Endothelial cell of umbilical vein (primary cell): ENCODE data around the gene BRI3.

Experiments used
- EZH2 ChIP-seq: IDR thresholded peaks from 2 replicates; pipeline ENCODE4 v1.6.1; 2012; ENCODE audit warnings: borderline replicate concordance, low read depth, mild to moderate bottlenecking, moderate library complexity, low read length, inconsistent platforms; ENCODE audit not compliant: severe bottlenecking
- JUN ChIP-seq: IDR thresholded peaks from 2 replicates; pipeline ENCODE4 v1.6.1; 2011; ENCODE audit warnings: borderline replicate concordance, low read depth; ENCODE audit not compliant: insufficient read length, insufficient read depth
- MYC ChIP-seq: IDR thresholded peaks from one replicate; pipeline ENCODE4 v1.6.1; 2011; ENCODE audit warnings: mild to moderate bottlenecking, low read depth, low read length
- POLR2A ChIP-seq: IDR thresholded peaks from 2 replicates; pipeline ENCODE4 v1.6.1; 2012; ENCODE audit warnings: low read depth, mild to moderate bottlenecking, control low read depth, low read length
- POLR2AphosphoS5 ChIP-seq: IDR thresholded peaks from 2 replicates; pipeline ENCODE4 v1.6.1; 2012; ENCODE audit warnings: low read depth, mild to moderate bottlenecking, control low read depth, low read length, moderate library complexity; ENCODE audit not compliant: insufficient read depth
- TF ChIP-seq, protein P1 (sequence below), 2 donors: IDR thresholded peaks; 1 replicate in 1 of 2; 2 replicates in 1 of 2; pipeline ENCODE4 v1.5.1; 2011; ENCODE audit warnings: low read length in 2 of 2, mild to moderate bottlenecking in 2 of 2, moderate library complexity in 2 of 2, control low read depth in 1 of 2, inconsistent platforms in 1 of 2, low read depth in 1 of 2; ENCODE audit not compliant: insufficient read depth in 1 of 2; ENCODE audit errors: extremely low read depth in 1 of 2
- TF ChIP-seq, protein P2 (sequence below): IDR thresholded peaks from 2 replicates; pipeline ENCODE4 v1.6.1; 2011; ENCODE audit not compliant: insufficient read depth, insufficient read length

DNA sequence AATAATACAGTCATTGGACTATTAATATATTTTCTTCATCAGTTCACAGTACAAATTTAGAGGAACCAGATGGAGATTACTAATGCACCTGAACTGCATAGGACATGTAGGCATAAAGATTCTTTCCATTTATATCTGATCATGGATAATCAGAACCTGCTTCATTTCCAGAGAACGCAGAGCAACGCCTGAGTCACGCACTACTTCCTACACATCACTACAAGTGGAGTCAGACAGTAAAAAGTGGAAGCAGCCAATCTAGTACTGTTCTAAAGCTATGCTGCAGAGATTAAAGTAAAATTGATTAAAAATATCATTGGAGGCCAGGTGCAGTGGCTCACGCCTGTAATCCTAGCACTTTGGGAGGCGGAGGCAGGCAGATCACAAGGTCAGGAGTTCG lies 43.3 kb downstream of the BRI3 start:
- TF ChIP-seq, protein P1, sequence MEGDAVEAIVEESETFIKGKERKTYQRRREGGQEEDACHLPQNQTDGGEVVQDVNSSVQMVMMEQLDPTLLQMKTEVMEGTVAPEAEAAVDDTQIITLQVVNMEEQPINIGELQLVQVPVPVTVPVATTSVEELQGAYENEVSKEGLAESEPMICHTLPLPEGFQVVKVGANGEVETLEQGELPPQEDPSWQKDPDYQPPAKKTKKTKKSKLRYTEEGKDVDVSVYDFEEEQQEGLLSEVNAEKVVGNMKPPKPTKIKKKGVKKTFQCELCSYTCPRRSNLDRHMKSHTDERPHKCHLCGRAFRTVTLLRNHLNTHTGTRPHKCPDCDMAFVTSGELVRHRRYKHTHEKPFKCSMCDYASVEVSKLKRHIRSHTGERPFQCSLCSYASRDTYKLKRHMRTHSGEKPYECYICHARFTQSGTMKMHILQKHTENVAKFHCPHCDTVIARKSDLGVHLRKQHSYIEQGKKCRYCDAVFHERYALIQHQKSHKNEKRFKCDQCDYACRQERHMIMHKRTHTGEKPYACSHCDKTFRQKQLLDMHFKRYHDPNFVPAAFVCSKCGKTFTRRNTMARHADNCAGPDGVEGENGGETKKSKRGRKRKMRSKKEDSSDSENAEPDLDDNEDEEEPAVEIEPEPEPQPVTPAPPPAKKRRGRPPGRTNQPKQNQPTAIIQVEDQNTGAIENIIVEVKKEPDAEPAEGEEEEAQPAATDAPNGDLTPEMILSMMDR (IDR thresholded peaks at IDR 0.05; ENCODE audit: extremely low read depth in 1 of 2, insufficient read depth in 1 of 2, low read depth in 1 of 2, low read length in 2 of 2) = no peak
- TF ChIP-seq POLR2A (no peak), JUN (no peak), MYC (no peak), POLR2AphosphoS5 (no peak), EZH2 (no peak)
- TF ChIP-seq, protein P2, sequence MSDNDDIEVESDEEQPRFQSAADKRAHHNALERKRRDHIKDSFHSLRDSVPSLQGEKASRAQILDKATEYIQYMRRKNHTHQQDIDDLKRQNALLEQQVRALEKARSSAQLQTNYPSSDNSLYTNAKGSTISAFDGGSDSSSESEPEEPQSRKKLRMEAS = no peak
